Prostate gland (tissue), 2 donors: Measurements from ENCODE around the gene NTS.

ENCODE experiments used
- CTCF ChIP-seq, 4 experiments: fragments of 200-600 bp in 2 of 4; fragments of 450-650 bp in 2 of 4; sonication (generic) in 2 of 4; IDR thresholded peaks; 1 replicate in 3 of 4; 2 replicates in 1 of 4; pipeline ENCODE4 v1.5.1; 2016 to 2019; ENCODE audit warnings: antibody characterized with exemption in 4 of 4, mild to moderate bottlenecking in 2 of 4, moderate library complexity in 2 of 4
- POLR2A ChIP-seq: fragments of 450-650 bp; IDR thresholded peaks from one replicate; pipeline ENCODE4 v1.6.1; 2016; ENCODE audit warnings: antibody characterized with exemption, mild to moderate bottlenecking

DNA sequence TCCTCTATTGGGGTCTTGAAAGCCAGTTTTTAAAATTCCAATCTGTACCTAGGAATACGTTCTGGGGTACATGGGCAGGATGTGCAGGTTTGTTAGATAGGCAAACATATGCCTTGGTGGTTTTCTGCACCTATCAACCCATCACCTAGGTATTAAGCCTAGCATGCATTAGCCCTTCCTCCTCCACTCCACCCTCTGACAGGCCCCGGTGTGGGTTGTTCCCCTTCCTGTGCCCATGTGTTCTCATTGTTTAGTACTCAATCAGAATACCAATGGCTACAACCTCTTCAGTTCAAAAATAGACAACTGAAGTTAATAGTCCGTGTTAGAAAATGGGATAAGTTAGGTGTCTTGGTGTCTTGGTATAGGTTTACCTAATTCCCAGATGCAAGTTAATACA lies 3.4 kb downstream of the NTS start:
- TF ChIP-seq CTCF (IDR thresholded peaks at IDR 0.05) (no peak), POLR2A (no peak)
